ENCODE data around the gene ASTN2. TPM values are rescaled to one million over a fixed set of nuclear protein-coding genes. Genes with fewer than 3 reads are reported as not detected.

Gene ASTN2
- total and polyA plus RNA-seq, 2 experiments from 2014 or later, result 5.6 to 7.7 TPM

DNA sequence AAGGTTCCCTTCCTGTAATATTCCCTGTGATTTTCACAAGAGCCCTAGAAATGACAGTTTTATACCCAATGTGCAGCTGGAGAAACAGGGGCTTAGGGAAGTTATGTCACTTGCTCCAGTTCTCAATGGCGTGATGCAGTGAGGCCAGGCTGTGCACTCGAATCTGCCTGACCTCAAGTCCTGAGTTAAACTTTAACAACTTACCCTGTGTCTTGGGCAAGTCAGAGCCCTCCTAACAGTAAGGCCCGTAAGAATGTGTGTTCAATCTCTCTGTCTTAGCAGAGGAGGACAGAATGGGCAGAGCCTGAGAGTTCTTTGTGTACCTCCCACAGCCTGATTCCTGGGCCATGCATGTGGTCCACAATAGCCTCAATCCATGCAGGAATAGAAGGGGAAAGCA is 546.7 kb downstream of the ASTN2 start:
- DNase-seq (ENCODE audit: low read depth in 1 of 2, low spot score in 1 of 2), result no peak

GRCh38 chr9:116861321-116861720 is 553.5 kb downstream of the ASTN2 start:
- no peaks in the 10 kb centered on the region for H3K4me1 ChIP-seq (ENCODE audit: low read depth)
- H3K9me3 ChIP-seq (ENCODE audit: low read depth), result no peaks in the 10 kb centered on the region
- H3K27ac ChIP-seq, result no peak overlapping the region
- no peaks in the 10 kb centered on the region for H3K27me3 ChIP-seq
- H3K4me3 ChIP-seq, result no peak overlapping the region
- TF ChIP-seq CTCF (IDR thresholded peaks at IDR 0.05; ENCODE audit: low read depth, low read length), result no peak
- no peak for DNase-seq (ENCODE audit: low read depth in 1 of 2, low spot score in 1 of 2)
- H3K36me3 ChIP-seq, result no peaks in the 10 kb centered on the region

More for the DNA sequence above, 546.7 kb downstream of the ASTN2 start:
- H3K27me3 ChIP-seq, result no peaks in the 10 kb centered on the region
- TF ChIP-seq CTCF (IDR thresholded peaks at IDR 0.05; ENCODE audit: low read depth, low read length), result no peak
- no peak overlapping the region for H3K27ac ChIP-seq
- H3K4me1 ChIP-seq (ENCODE audit: low read depth), result no peaks in the 10 kb centered on the region
- no peaks in the 10 kb centered on the region for H3K9me3 ChIP-seq (ENCODE audit: low read depth)
- H3K4me3 ChIP-seq, result no peak overlapping the region
- no peaks in the 10 kb centered on the region for H3K36me3 ChIP-seq

- Histone ChIP-seq H3K27me3 (no peaks in the 10 kb centered on the region), H3K4me3 (no peak overlapping the region), H3K36me3 (no peaks in the 10 kb centered on the region), H3K27ac (no peak overlapping the region), H3K9me3 (ENCODE audit: low read depth) (no peaks in the 10 kb centered on the region), H3K4me1 (ENCODE audit: low read depth) (no peaks in the 10 kb centered on the region)
- DNase-seq (ENCODE audit: low read depth in 1 of 2, low spot score in 1 of 2), result peak; percentile 77 to 80
- TF ChIP-seq CTCF (IDR thresholded peaks at IDR 0.05; ENCODE audit: low read depth, low read length), result peak; percentile 83
Observed at GRCh38 chr9:116860509-116861120, 554.2 kb downstream of the ASTN2 start.

DNA sequence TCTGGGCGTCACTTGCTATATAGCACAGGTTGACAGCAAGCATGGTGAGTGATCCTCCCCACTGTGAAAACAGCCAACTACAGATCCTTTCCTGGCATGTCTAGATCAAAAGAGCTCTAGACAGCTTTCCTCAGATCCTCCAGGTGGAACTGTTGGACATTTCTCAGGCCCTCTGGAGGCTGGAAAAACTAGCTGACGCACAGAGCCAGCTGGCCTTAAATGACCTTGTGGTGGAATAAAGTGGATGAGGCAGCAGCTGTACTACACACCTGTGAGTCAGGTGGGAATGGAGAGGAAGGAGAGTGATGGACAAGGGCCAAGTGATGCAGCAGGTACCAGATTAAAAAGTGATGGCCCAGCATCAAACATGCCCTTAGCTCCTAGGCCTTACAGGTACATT is 555.1 kb downstream of the ASTN2 start:
- Histone ChIP-seq H3K4me1 (ENCODE audit: low read depth) (no peaks in the 10 kb centered on the region), H3K4me3 (no peak overlapping the region), H3K9me3 (ENCODE audit: low read depth) (no peaks in the 10 kb centered on the region), H3K27ac (no peak overlapping the region), H3K36me3 (no peaks in the 10 kb centered on the region), H3K27me3 (no peaks in the 10 kb centered on the region)
- no peak for TF ChIP-seq CTCF (IDR thresholded peaks at IDR 0.05; ENCODE audit: low read depth, low read length)
- no peak for DNase-seq (ENCODE audit: low read depth in 1 of 2, low spot score in 1 of 2)

- Histone ChIP-seq H3K27me3 (no peaks in the 10 kb centered on the region), H3K27ac (no peak overlapping the region), H3K4me1 (ENCODE audit: low read depth) (no peaks in the 10 kb centered on the region), H3K4me3 (no peak overlapping the region), H3K36me3 (no peaks in the 10 kb centered on the region), H3K9me3 (ENCODE audit: low read depth) (no peaks in the 10 kb centered on the region)
- DNase-seq (ENCODE audit: low read depth in 1 of 2, low spot score in 1 of 2), result no peak
- no peak for TF ChIP-seq CTCF (IDR thresholded peaks at IDR 0.05; ENCODE audit: low read depth, low read length)
Observed at GRCh38 chr9:116857321-116857720, 557.5 kb downstream of the ASTN2 start.
